Esophagus squamous epithelium (tissue), 4 donors: ENCODE data around the gene AURKA.

Experiments
- POLR2A ChIP-seq, 4 donors: fragments of 450-650 bp; IDR thresholded peaks; one replicate each; pipeline ENCODE4 v1.6.1; 2017; ENCODE audit warnings: antibody characterized with exemption in 4 of 4, mild to moderate bottlenecking in 4 of 4, moderate library complexity in 3 of 4
- TF ChIP-seq, protein P1 (sequence below), 6 experiments: fragments of 450-650 bp in 4 of 6; fragments of 200-600 bp in 2 of 6; sonication (generic) in 2 of 6; IDR thresholded peaks; one replicate each; pipeline ENCODE4 v1.5.1; 2016 to 2019; ENCODE audit warnings: antibody characterized with exemption in 6 of 6, mild to moderate bottlenecking in 4 of 6, moderate library complexity in 4 of 6

DNA sequence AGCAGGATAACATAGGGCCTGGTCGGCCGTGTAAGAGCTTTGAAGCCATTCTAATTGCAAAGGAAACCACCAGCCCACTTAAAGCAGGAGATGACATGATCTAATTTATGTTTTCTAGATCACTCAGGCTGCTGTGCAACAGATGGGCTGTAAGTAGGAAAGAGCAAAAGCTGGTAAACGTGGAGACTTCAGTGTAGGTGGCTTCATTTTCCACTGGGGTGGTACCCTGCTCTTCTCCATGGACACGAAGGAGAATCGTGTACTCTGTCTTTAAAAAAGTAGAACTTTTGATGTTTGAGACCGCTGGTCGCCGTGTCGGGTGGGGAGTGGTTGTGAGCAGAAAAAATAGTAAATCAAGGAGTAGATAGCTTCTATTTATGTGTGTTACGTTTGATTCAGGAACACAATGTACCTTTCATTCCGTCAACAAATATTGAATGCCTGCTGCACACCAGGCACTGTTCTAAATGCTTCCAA, 26.4 kb upstream of the AURKA start:
- TF ChIP-seq, protein P1, sequence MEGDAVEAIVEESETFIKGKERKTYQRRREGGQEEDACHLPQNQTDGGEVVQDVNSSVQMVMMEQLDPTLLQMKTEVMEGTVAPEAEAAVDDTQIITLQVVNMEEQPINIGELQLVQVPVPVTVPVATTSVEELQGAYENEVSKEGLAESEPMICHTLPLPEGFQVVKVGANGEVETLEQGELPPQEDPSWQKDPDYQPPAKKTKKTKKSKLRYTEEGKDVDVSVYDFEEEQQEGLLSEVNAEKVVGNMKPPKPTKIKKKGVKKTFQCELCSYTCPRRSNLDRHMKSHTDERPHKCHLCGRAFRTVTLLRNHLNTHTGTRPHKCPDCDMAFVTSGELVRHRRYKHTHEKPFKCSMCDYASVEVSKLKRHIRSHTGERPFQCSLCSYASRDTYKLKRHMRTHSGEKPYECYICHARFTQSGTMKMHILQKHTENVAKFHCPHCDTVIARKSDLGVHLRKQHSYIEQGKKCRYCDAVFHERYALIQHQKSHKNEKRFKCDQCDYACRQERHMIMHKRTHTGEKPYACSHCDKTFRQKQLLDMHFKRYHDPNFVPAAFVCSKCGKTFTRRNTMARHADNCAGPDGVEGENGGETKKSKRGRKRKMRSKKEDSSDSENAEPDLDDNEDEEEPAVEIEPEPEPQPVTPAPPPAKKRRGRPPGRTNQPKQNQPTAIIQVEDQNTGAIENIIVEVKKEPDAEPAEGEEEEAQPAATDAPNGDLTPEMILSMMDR (IDR thresholded peaks at IDR 0.05): no peak
- TF ChIP-seq POLR2A (IDR thresholded peaks at IDR 0.05): no peak
